ENCODE measurements around the gene PSMB3.
"Not testable (repeated sequence)": the region's sequence is repeated elsewhere in the genome, so short reads cannot be mapped to it uniquely, and the experiment has no call there.

The PSMB3 gene

GRCh38 chr17:38716368-38717005 is 36.1 kb upstream of the PSMB3 start:
- no peak for DNase-seq (ENCODE audit: low spot score)

DNA sequence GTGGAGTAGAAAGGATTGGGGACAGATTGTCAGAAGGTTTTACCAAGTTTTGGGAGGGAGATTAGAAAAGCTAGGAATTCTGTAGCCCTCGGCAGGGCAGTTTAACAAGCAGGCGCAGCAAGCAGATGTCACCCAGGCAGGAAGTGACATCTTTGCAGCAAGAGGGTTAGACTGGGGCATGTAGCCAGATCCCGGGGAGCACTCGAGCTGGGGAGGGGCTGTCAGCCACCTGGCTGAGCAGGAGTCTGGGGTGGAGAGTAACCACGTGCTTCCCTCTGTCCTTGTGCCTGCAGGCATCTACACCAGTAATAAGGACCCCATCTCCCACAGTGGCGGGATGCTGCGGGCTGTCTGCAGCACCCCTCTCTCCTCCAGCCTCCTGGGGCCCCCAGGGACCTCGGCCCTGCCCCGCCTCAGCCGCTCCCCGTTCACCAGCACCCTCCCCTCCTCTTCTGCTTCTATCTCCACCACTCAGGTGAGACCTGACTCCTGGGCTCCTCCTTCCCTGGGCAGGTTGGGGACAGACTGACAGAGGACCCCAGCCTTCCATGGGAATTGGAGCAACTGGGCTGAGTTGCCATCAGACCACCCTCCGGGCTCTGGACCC is 35.3 kb upstream of the PSMB3 start:
- no peak for DNase-seq (ENCODE audit: low spot score)

- no peak for DNase-seq (ENCODE audit: low spot score)
Measured at GRCh38 chr17:38719289-38719942, 33.1 kb upstream of the PSMB3 start.

GRCh38 chr17:38719943-38720641 is 32.4 kb upstream of the PSMB3 start:
- no peak for DNase-seq (ENCODE audit: low spot score)

- DNase-seq (ENCODE audit: low spot score): no peak
Measured at GRCh38 chr17:38720941-38721340, 31.6 kb upstream of the PSMB3 start.

- no peak for DNase-seq (ENCODE audit: low spot score)
Measured at GRCh38 chr17:38721802-38722201, 30.7 kb upstream of the PSMB3 start.

DNA sequence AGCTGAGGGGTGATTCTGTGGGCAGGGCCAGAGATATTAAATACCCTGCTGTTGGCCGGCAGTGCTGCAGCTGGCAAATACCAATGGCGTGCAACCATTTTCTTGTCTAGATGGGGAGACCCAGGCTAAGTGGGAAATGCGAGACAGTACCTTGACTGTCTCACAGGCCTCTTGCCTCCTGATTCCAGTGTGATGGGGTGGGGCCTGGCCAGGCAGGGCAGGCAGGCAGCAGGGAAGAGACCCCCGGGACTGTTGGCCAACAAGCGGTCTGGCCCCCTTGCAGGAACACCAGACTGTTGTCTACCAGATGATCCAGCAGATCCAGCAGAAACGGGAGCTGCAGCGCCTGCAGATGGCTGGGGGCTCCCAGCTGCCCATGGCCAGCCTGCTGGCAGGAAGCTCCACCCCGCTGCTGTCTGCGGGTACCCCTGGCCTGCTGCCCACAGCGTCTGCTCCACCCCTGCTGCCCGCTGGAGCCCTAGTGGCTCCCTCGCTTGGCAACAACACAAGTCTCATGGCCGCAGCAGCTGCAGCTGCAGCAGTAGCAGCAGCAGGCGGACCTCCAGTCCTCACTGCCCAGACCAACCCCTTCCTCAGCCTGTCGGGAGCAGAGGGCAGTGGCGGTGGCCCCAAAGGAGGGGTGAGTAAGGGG is 28.1 kb upstream of the PSMB3 start:
- DNase-seq (ENCODE audit: low spot score): peak; percentile 71

GRCh38 chr17:38725066-38725465 is 27.5 kb upstream of the PSMB3 start:
- no peak for DNase-seq (ENCODE audit: low spot score)

DNA sequence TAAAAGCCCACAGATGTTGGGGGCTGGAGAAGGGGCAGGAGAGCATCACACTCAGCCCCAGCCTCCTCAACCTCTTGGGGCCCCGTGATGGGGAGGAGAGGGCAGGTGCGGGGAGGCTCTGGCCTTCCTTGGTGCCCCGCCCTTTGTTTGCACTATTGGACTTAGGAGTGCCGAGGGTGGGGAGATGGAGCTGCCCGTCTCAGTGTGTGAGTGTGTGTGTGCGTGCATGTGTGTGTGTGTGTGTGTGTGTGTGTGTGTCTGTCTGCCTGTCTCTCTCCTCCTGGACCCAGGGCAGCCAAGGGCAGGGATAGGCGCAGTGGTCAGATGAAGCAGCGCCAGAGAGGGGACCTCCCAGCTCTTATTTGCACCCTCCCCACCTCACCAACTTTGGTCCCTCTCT is 26.4 kb upstream of the PSMB3 start:
- not testable (repeated sequence) for DNase-seq (ENCODE audit: low spot score)

GRCh38 chr17:38727736-38728135 is 24.8 kb upstream of the PSMB3 start:
- DNase-seq (ENCODE audit: low spot score): no peak

GRCh38 chr17:38728290-38728831 is 24.2 kb upstream of the PSMB3 start:
- no peak for DNase-seq (ENCODE audit: low spot score)

GRCh38 chr17:38729368-38729885 is 23.1 kb upstream of the PSMB3 start:
- DNase-seq (ENCODE audit: low spot score): no peak

- peak; percentile 99 for DNase-seq (ENCODE audit: low spot score)
Measured at GRCh38 chr17:38729886-38730525, 22.5 kb upstream of the PSMB3 start, which contains the start of gene CISD3. Gene CISD3, plus strand, starts transcription at chr17:38730341. Its CDS starts 18 bp downstream, at chr17:38730359.

GRCh38 chr17:38730526-38731379 is 21.8 kb upstream of the PSMB3 start:
- peak; percentile 70 for DNase-seq (ENCODE audit: low spot score)

DNA sequence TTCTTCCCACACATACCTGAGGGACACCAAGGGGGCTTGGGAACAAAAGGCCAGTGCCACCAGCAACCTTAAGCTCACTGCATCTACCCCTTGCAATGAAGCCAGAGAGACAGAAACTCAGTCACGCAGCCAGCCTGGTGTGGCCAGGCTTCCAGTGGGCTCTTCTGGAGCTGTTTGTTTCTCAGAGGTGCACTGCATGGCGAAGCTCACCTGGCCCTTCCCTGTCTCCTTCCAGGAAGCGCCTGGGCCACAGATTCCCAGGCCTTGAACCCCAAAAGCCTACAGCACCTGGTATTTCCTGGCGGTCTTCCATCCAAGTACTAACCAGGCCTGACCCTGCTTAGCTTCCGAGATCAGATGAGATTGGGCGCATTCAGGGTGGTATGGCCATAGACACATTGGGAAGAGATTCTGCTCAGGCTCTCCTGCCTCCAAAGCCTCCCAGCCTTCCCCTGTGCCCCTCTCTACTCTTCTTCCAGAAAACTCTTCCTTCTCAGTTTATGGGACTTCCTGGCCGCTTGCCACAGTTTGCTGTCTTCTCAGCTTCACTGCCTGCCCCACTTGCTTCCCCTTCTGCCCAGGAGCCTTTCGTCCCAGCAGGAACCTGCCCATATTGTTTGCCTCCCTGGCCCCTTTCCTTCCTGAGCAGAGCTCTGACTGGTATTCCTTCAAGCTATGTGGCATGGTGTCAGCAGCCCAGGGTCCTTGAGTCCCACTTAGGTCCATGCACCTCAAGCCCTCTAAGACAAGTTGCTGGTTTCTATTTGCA is 20.8 kb upstream of the PSMB3 start:
- no peak for DNase-seq (ENCODE audit: low spot score)

DNA sequence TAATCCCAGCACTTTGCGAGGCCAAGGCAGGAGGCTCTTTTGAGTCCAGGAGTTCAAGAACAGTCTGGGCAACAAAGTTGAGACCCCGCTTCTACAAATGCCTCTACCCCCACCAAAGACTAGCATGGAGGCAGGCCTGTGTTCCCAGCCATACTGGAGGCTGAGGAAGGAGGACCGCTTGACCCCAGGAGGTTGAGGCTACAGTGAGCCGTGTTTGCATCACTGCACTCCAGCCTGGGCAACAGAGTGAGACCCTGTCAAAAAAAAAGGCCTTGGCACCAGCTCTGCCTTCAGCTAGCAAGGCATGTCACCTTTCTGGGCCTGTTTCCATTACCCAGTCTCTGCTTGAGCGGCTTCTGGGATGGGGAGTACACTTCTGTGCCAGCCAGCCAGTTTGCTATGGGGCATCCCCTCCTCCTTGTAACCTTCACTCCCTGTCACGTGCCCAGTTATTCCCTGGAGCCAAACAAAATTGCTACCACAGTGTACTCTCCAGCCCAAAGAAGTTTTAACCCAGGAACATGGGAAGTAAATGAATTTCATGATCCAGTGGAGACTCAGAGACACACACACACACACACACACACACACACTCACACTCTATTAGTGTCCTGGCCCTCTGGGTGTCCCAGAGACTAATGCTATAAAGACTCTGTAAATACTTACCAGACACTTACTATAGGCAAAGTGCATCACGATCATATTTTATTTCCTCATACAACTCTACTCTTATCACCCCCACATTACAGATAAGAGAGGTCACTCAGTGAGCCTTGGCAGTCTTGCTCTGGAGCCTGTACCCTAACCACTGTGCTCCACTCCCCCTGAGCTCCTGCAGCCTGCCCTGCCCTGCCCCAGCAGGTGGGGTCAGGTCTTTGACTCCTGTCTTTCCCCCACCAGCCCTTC is 19.9 kb upstream of the PSMB3 start:
- no peak for DNase-seq (ENCODE audit: low spot score)

- no peak for DNase-seq (ENCODE audit: low spot score)
Measured at GRCh38 chr17:38733282-38733981, 19.1 kb upstream of the PSMB3 start.

All from D341Med (cell line).